HepG2 (cell line): ENCODE results near the gene UBE3A.

Experiments used
- ATF7-NPFF ChIP-seq: sonication (generic); formaldehyde crosslinking; IDR thresholded peaks from 2 replicates; pipeline ENCODE4 v1.8.1; 2023; ENCODE audit warnings: mild to moderate bottlenecking, low read depth, missing genetic modification reagents, moderate library complexity
- ATRX ChIP-seq: sonication (generic); formaldehyde crosslinking; IDR thresholded peaks from 2 replicates; pipeline ENCODE4 v1.4.0; 2020; ENCODE audit warnings: missing genetic modification reagents, borderline replicate concordance
- BRD4 ChIP-seq: sonication (generic); formaldehyde crosslinking; IDR thresholded peaks from 2 replicates; pipeline ENCODE4 v1.4.0; 2020; ENCODE audit warnings: missing genetic modification reagents
- ELF4 ChIP-seq: sonication (generic); formaldehyde crosslinking; IDR thresholded peaks from 2 replicates; pipeline ENCODE4 v1.5.0; 2020; ENCODE audit warnings: missing genetic modification reagents, mild to moderate bottlenecking, moderate library complexity, borderline replicate concordance
- EP300 ChIP-seq, 3 experiments: sonication (generic) in 1 of 3; formaldehyde crosslinking in 1 of 3; IDR thresholded peaks; 2 replicates each; pipeline versions ENCODE4 v1.5.1 to v1.6.1; 2011 to 2020; ENCODE audit warnings: low read depth in 2 of 3, low read length in 2 of 3, borderline replicate concordance in 1 of 3, improper control_type of control experiment in 1 of 3, mild to moderate bottlenecking in 1 of 3, missing genetic modification reagents in 1 of 3, moderate library complexity in 1 of 3
- PRPF4 ChIP-seq: fragments of 200-400 bp; formaldehyde crosslinking; IDR thresholded peaks from 2 replicates; pipeline ENCODE4 v1.6.1; 2016; ENCODE audit warnings: low read length, low read depth; ENCODE audit not compliant: poor library complexity, severe bottlenecking
- TARDBP ChIP-seq: sonication (generic); formaldehyde crosslinking; IDR thresholded peaks from 2 replicates; pipeline ENCODE4 v1.8.0; 2022; ENCODE audit warnings: mild to moderate bottlenecking, missing genetic modification reagents
- TCF12 ChIP-seq, 2 experiments: fragments of 450-650 bp in 1 of 2; sonication (generic) in 1 of 2; formaldehyde crosslinking in 1 of 2; IDR thresholded peaks; 2 replicates each; pipeline versions ENCODE4 v1.6.1 to v1.8.0; 2017 to 2022; ENCODE audit warnings: antibody characterized with exemption in 1 of 2, mild to moderate bottlenecking in 1 of 2, missing genetic modification reagents in 1 of 2, moderate library complexity in 1 of 2
- YY1 ChIP-seq: IDR thresholded peaks from 2 replicates; pipeline ENCODE4 v1.6.1; 2011; ENCODE audit warnings: low read length, low read depth, moderate library complexity, mild to moderate bottlenecking; ENCODE audit not compliant: insufficient read depth, insufficient replicate concordance
- ZBTB44 ChIP-seq: sonication (generic); formaldehyde crosslinking; IDR thresholded peaks from 2 replicates; pipeline ENCODE4 v1.4.0; 2020; ENCODE audit warnings: missing genetic modification reagents
- ZFX ChIP-seq: sonication (generic); formaldehyde crosslinking; IDR thresholded peaks from 2 replicates; pipeline ENCODE4 v1.4.0; 2020; ENCODE audit warnings: mild to moderate bottlenecking, low read depth, missing genetic modification reagents, moderate library complexity
- ZNF121 ChIP-seq: sonication (generic); formaldehyde crosslinking; IDR thresholded peaks from 2 replicates; pipeline ENCODE4 v1.5.0; 2020; ENCODE audit warnings: mild to moderate bottlenecking, missing genetic modification reagents
- ZNF274 ChIP-seq: sonication (generic); formaldehyde crosslinking; IDR thresholded peaks from 2 replicates; pipeline ENCODE4 v1.5.1; 2020; ENCODE audit warnings: mild to moderate bottlenecking, missing genetic modification reagents
- ZNF280B ChIP-seq: sonication (generic); formaldehyde crosslinking; IDR thresholded peaks from 2 replicates; pipeline ENCODE4 v1.5.0; 2020; ENCODE audit warnings: missing genetic modification reagents, mild to moderate bottlenecking, borderline replicate concordance

- TF ChIP-seq EP300 (IDR thresholded peaks at IDR 0.05; ENCODE audit: low read depth in 2 of 2, low read length in 2 of 2) (no peak), EP300 (CRISPR knock-in tag; IDR thresholded peaks at IDR 0.05; ENCODE audit: borderline replicate concordance) (no peak), ATRX (CRISPR knock-in tag) (no peak), YY1 (no peak), TCF12 (IDR thresholded peaks at IDR 0.05) (no peak), TCF12 (CRISPR knock-in tag; IDR thresholded peaks at IDR 0.05) (no peak), ZBTB44 (CRISPR knock-in tag) (no peak), ZFX (CRISPR knock-in tag) (no peak), ZNF280B (no peak), ZNF121 (CRISPR knock-in tag) (no peak), ZNF274 (CRISPR knock-in tag) (no peak), ATF7-NPFF (no peak), TARDBP (CRISPR knock-in tag) (no peak), PRPF4 (no peak), BRD4 (CRISPR knock-in tag) (no peak), ELF4 (CRISPR knock-in tag) (no peak)
Observed at GRCh38 chr15:25416693-25417092, 22.1 kb downstream of the UBE3A start.
